Measurements from ENCODE around the gene ZNF587B. TPM values are rescaled to one million over a fixed set of nuclear protein-coding genes. Genes with fewer than 3 reads are reported as not detected.
"Not testable (repeated sequence)": the region's sequence is repeated elsewhere in the genome, so short reads cannot be mapped to it uniquely, and the experiment has no call there.

The ZNF587B gene
- total RNA-seq, 4 donors from 2014 or later = 5.3 to 25.0 (median 13.3) TPM

DNA sequence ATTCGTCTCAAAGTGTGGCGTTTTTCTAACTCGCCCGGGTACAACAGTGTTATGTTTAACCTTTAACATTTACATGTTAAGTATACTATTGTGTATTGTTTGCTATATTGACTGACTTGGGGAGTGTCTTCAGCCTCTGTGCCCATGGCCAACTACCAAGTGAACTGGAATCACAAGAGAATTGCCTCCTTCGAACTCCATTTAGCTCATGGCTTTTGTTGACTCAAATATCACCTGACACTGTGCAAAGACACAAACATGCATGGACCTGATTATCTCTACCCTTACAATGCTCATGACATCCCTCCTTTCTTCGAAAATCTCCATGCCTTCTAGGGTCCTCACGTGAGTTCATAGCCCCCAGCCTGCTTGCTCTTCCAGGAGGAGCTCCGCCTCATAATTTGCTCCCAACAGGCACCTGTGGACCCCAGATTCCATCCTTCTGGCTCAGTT lies 58.0 kb downstream of the ZNF587B start:
- WGBS, 2 donors = 12 to 16% methylated on average over 8 of the region's 8 CpGs
- TF ChIP-seq POLR2A (IDR thresholded peaks at IDR 0.05) = no peak
- TF ChIP-seq, protein P1, sequence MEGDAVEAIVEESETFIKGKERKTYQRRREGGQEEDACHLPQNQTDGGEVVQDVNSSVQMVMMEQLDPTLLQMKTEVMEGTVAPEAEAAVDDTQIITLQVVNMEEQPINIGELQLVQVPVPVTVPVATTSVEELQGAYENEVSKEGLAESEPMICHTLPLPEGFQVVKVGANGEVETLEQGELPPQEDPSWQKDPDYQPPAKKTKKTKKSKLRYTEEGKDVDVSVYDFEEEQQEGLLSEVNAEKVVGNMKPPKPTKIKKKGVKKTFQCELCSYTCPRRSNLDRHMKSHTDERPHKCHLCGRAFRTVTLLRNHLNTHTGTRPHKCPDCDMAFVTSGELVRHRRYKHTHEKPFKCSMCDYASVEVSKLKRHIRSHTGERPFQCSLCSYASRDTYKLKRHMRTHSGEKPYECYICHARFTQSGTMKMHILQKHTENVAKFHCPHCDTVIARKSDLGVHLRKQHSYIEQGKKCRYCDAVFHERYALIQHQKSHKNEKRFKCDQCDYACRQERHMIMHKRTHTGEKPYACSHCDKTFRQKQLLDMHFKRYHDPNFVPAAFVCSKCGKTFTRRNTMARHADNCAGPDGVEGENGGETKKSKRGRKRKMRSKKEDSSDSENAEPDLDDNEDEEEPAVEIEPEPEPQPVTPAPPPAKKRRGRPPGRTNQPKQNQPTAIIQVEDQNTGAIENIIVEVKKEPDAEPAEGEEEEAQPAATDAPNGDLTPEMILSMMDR (IDR thresholded peaks at IDR 0.05) = no peak
- DNase-seq = no peak
- H3K9me3 ChIP-seq = peaks cover 0 to 56% (median 15%) of the 10 kb centered on the region in 3 donors
- H3K27ac ChIP-seq = peak overlapping the region; percentile 33 to 78 (median 64)
- intact Hi-C loops (cut with DNase I) = no loop called here
- H3K27me3 ChIP-seq = no peaks in the 10 kb centered on the region
- peaks cover 0 to 33% (median 6%) of the 10 kb centered on the region in 3 donors for H3K4me1 ChIP-seq
- H3K4me3 ChIP-seq = peak overlapping the region; percentile 42 to 67 (median 56)
- peaks cover 0 to 25% (median 0%) of the 10 kb centered on the region in 3 donors for H3K36me3 ChIP-seq

DNA sequence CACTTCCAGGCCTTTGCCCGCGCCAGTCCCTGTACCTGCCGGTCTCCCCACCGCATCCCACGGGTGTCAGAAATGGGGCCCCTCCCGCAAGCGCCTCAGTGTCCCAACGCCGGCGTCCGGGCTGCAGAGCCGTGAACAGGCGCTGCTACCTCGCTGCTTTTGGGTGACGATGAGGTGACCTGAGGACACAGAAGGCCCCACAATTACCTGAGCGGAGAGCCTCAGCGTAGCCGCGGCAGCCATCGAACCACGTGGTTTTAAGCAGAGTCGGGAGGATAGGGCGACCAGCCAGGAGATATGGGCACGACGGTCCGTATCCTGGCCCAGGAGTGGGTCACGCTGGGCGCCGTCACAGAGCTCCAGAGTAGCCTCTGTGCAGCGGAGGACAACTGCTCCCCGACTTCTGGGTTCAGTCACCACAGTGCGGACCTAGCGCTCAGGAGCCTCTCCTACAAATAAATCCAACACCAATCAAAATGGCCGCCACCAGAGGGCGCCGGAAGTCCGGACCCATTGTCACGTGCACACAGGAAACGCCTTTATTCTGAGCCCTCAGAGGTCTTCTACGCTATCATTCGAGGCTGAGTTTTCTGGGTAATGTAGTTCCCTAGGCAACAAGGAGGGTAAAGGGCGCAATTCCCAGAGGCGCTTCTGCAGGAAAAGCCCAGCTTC lies 58.6 kb downstream of the ZNF587B start, which contains the start of gene ZNF814:
Gene ZNF814 (minus strand): TSS at position 478 of the 672 bp plus-strand sequence. CDS start 235 bp downstream, at position 243.
- Histone ChIP-seq H3K27ac (peak within 1 kb of the TSS; percentile 33 to 78 (median 64)), H3K36me3 (peaks cover 0 to 20% (median 0%) of the 10 kb centered on the region in 3 donors), H3K4me3 (peak within 1 kb of the TSS; percentile 42 to 67 (median 56)), H3K4me1 (peaks cover 0 to 33% (median 6%) of the 10 kb centered on the region in 3 donors), H3K9me3 (peaks cover 0 to 57% (median 15%) of the 10 kb centered on the region in 3 donors), H3K27me3 (no peaks in the 10 kb centered on the region)
- intact Hi-C loops (cut with DNase I) = no loop called here
- peak; percentile 15 for DNase-seq
- 2 to 6% methylated on average over 20 to 21 of the region's 43 CpGs for WGBS, 2 donors
- TF ChIP-seq, protein P1 (IDR thresholded peaks at IDR 0.05) = peak in 3 of 6 experiments; percentile 5 to 44 (median 30)
- TF ChIP-seq POLR2A (IDR thresholded peaks at IDR 0.05) = no peak

DNA sequence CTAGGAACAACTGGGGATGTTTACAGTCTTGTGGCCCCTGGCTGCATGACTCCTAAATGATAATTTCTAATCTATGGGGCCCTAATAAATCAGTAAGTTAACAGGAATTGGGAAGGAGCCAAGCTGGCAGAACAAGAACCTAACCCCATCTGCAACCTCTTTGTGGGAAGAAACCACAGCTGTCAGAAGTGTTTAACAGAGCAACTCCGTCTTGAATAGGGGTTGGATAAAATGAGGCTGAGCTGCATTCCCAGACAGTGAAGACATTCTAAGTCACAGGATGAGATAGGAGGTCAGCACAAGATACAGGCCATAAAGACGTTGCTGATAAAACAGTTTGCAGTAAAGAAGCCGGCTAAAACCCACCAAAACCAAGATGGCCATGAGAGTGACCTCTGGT lies 60.6 kb downstream of the ZNF587B start:
- DNase-seq; intact Hi-C loops (cut with DNase I); H3K36me3 ChIP-seq; H3K27me3 ChIP-seq; H3K27ac ChIP-seq; H3K4me3 ChIP-seq: not testable (repeated sequence)
- H3K4me1 ChIP-seq = peaks cover 0 to 33% (median 6%) of the 10 kb centered on the region in 3 donors
- WGBS, 2 donors = 57 to 59% methylated on average over 3 of the region's 3 CpGs
- H3K9me3 ChIP-seq = peaks cover 0 to 41% (median 6%) of the 10 kb centered on the region in 3 donors

Other genes starting within 250 kb of the ZNF587B start
- 1 to 10 TPM in 3 of 4 donors, under 1 TPM in 1; 0.38 to 4.6 (median 3.1) TPM for gene ZIK1, start 246.2 kb upstream of the ZNF587B start, total RNA-seq
- 1 to 10 TPM in 3 of 4 donors, under 1 TPM in 1; 0.70 to 3.9 (median 1.8) TPM for gene ZNF530, start 230.4 kb upstream of the ZNF587B start, total RNA-seq
- 10 to 100 TPM in 2 of 4 donors, 1 to 10 TPM in 2; 7.5 to 14.9 (median 10.4) TPM for gene ZNF134, start 216.1 kb upstream of the ZNF587B start, total RNA-seq
- 1 to 10 TPM; 2.9 to 7.7 (median 5.9) TPM for gene ZNF211, start 197.1 kb upstream of the ZNF587B start, total RNA-seq
- not detected for gene ZSCAN4, start 161.4 kb upstream of the ZNF587B start, total RNA-seq
- 10 to 100 TPM in 1 of 4 donors, 1 to 10 TPM in 3; 2.3 to 14.5 (median 5.8) TPM for gene ZNF551, start 148.3 kb upstream of the ZNF587B start, total RNA-seq
- 1 to 10 TPM in 2 of 4 donors, under 1 TPM in 2; 0.15 to 2.5 (median 0.94) TPM for gene ZNF154, start 121.1 kb upstream of the ZNF587B start, total RNA-seq
- 1 to 10 TPM; 1.3 to 4.2 (median 1.5) TPM for gene ZNF671, start 102.7 kb upstream of the ZNF587B start, total RNA-seq
- 10 to 100 TPM in 1 of 4 donors, 1 to 10 TPM in 3; 7.9 to 11.6 (median 8.7) TPM for gene ZNF776, start 83.5 kb upstream of the ZNF587B start, total RNA-seq
- gene ZNF586, start 60.6 kb upstream of the ZNF587B start, total RNA-seq = 10 to 100 TPM in 3 of 4 donors, 1 to 10 TPM in 1; 8.1 to 30.5 (median 22.0) TPM
- 10 to 100 TPM in 2 of 4 donors, 1 to 10 TPM in 2; 5.2 to 15.3 (median 12.3) TPM for gene ZNF552, start 15.4 kb upstream of the ZNF587B start, total RNA-seq
- 10 to 100 TPM; 13.2 to 27.5 (median 16.3) TPM for gene ZNF587, start 19.6 kb downstream of the ZNF587B start, total RNA-seq
- gene ZNF814, start 58.7 kb downstream of the ZNF587B start, total RNA-seq = 10 to 100 TPM in 1 of 4 donors, 1 to 10 TPM in 3; 3.0 to 12.6 (median 5.0) TPM
- 10 to 100 TPM in 1 of 4 donors, 1 to 10 TPM in 3; 4.3 to 11.1 (median 6.1) TPM for gene ZNF417, start 86.3 kb downstream of the ZNF587B start, total RNA-seq
- 1 to 10 TPM; 1.4 to 9.5 (median 3.5) TPM for gene ZNF418, start 105.1 kb downstream of the ZNF587B start, total RNA-seq
- 1 to 10 TPM; 1.7 to 6.3 (median 2.4) TPM for gene ZNF256, start 117.4 kb downstream of the ZNF587B start, total RNA-seq
- under 1 TPM in 2 of 4 donors, not detected in 2; 0.44 to 0.57 TPM for gene C19orf18, start 144.2 kb downstream of the ZNF587B start, total RNA-seq
- gene ZNF606, start 172.5 kb downstream of the ZNF587B start, total RNA-seq = 10 to 100 TPM in 1 of 4 donors, 1 to 10 TPM in 3; 7.2 to 13.0 (median 8.1) TPM
- gene ZSCAN1, start 203.7 kb downstream of the ZNF587B start, total RNA-seq = under 1 TPM in 1 of 4 donors, not detected in 3; 0.48 TPM
- gene ZNF135, start 229.0 kb downstream of the ZNF587B start, total RNA-seq = 1 to 10 TPM in 3 of 4 donors, under 1 TPM in 1; 0.83 to 3.8 (median 1.3) TPM